Breast epithelium (tissue), 4 donors: ENCODE data around the gene SRSF8. TPM values are rescaled to one million over a fixed set of nuclear protein-coding genes. Genes with fewer than 3 reads are reported as not detected.
A peak's percentile ranks its signal among the peaks of the same experiment; 100 is the strongest.

Experiments
- DNase-seq, 2 donors: peaks; one replicate each; pipeline ENCODE4 v3.0.0-alpha.2; 2019; ENCODE audit warnings: low spot score in 2 of 2
- H3K27ac ChIP-seq, 2 donors: fragments of 200-600 bp; sonication (generic) in 1 of 2; one replicate each; pipeline ENCODE4 v1.5.1; 2016 to 2019; ENCODE audit warnings: mild to moderate bottlenecking in 1 of 2
- H3K27me3 ChIP-seq, 2 donors: fragments of 200-600 bp; sonication (generic) in 1 of 2; one replicate each; pipeline versions ENCODE4 v1.5.1 to v1.6.0; 2017 to 2019; ENCODE audit warnings: control low read depth in 1 of 2, mild to moderate bottlenecking in 1 of 2
- H3K36me3 ChIP-seq: fragments of 200-600 bp; one replicate; pipeline ENCODE4 v1.5.1; 2019
- H3K4me1 ChIP-seq, 2 donors: fragments of 200-600 bp; sonication (generic); one replicate each; pipeline ENCODE4 v1.5.1; 2016 to 2019; ENCODE audit warnings: control low read depth in 1 of 2
- H3K4me3 ChIP-seq, 3 donors: fragments of 200-600 bp; sonication (generic); 1 replicate in 2 of 3; 2 replicates in 1 of 3; pipeline ENCODE4 v1.5.1; 2016 to 2019; ENCODE audit warnings: mild to moderate bottlenecking in 3 of 3, moderate library complexity in 2 of 3
- H3K9me3 ChIP-seq, 2 donors: fragments of 200-600 bp; sonication (generic) in 1 of 2; one replicate each; pipeline ENCODE4 v1.5.1; 2016 to 2019; ENCODE audit warnings: control low read depth in 1 of 2
- CTCF ChIP-seq, 3 donors: fragments of 450-650 bp; IDR thresholded peaks; one replicate each; pipeline ENCODE4 v1.5.1; 2016 to 2017; ENCODE audit warnings: antibody characterized with exemption in 3 of 3, mild to moderate bottlenecking in 3 of 3, moderate library complexity in 3 of 3
- POLR2A ChIP-seq: fragments of 450-650 bp; IDR thresholded peaks from one replicate; pipeline ENCODE4 v1.6.1; 2016; ENCODE audit warnings: antibody characterized with exemption, mild to moderate bottlenecking, moderate library complexity
- POLR2AphosphoS5 ChIP-seq, 3 donors: sonication (generic); formaldehyde crosslinking; IDR thresholded peaks; one replicate each; pipeline ENCODE4 v1.6.1; 2017; ENCODE audit warnings: antibody characterized with exemption in 3 of 3
- intact Hi-C: fragments of 100-400 bp; cut with DNase I; formaldehyde crosslinking; loops from one replicate; pipeline ENCODE4 v1.15.1; 2023; ENCODE audit warnings: low total_unique reads
- total RNA-seq, 3 donors: library from RNA; depleted of rRNA; stranded (reverse); fragments of >200 nt; gene quantifications; one replicate each; pipeline ENCODE4 v1.1.0, GENCODE V29; 2016

The SRSF8 gene
- total RNA-seq, 3 donors from 2014 or later: 35.4 to 52.4 (median 36.1) TPM

GRCh38 chr11:95111923-95112540 is 45.3 kb downstream of the SRSF8 start:
- TF ChIP-seq POLR2AphosphoS5 (IDR thresholded peaks at IDR 0.05) (no peak), CTCF (IDR thresholded peaks at IDR 0.05) (no peak), POLR2A (no peak)
- Histone ChIP-seq H3K27ac (no peak overlapping the region), H3K36me3 (no peaks in the 10 kb centered on the region), H3K27me3 (no peaks in the 10 kb centered on the region), H3K4me3 (no peak overlapping the region), H3K9me3 (no peaks in the 10 kb centered on the region), H3K4me1 (peaks cover 3 to 5% of the 10 kb centered on the region in 2 donors)
- intact Hi-C loops: no loop called here
- DNase-seq: no peak

- H3K27ac ChIP-seq: no peak overlapping the region
- no peak for TF ChIP-seq CTCF (IDR thresholded peaks at IDR 0.05)
- TF ChIP-seq POLR2AphosphoS5 (IDR thresholded peaks at IDR 0.05): no peak
- TF ChIP-seq POLR2A: no peak
- intact Hi-C loops: no loop called here
Measured at GRCh38 chr11:95115597-95115996, 48.9 kb downstream of the SRSF8 start.

GRCh38 chr11:95119361-95120060 is 52.8 kb downstream of the SRSF8 start:
- no peaks in the 10 kb centered on the region for H3K36me3 ChIP-seq
- no peaks in the 10 kb centered on the region for H3K9me3 ChIP-seq
- intact Hi-C loops: no loop called here
- peaks cover 0 to 15% of the 10 kb centered on the region in 2 donors for H3K4me1 ChIP-seq
- H3K27ac ChIP-seq: peak overlapping the region; percentile 64 to 89
- TF ChIP-seq POLR2A (no peak), POLR2AphosphoS5 (IDR thresholded peaks at IDR 0.05) (peak in 1 of 3 donors; percentile 28)
- peak in 1 of 2 donors; percentile 92 for DNase-seq
- no peaks in the 10 kb centered on the region for H3K27me3 ChIP-seq
- H3K4me3 ChIP-seq: no peak overlapping the region

More at GRCh38 chr11:95115597-95115996, 48.9 kb downstream of the SRSF8 start:
- DNase-seq: no peak
- no peaks in the 10 kb centered on the region for H3K36me3 ChIP-seq
- H3K27me3 ChIP-seq: no peaks in the 10 kb centered on the region
- no peak overlapping the region for H3K4me3 ChIP-seq
- no peaks in the 10 kb centered on the region for H3K9me3 ChIP-seq
- peaks cover 0 to 5% of the 10 kb centered on the region in 2 donors for H3K4me1 ChIP-seq

Other genes with a start within 250 kb of the SRSF8 start
- 10 to 100 TPM; 42.9 to 62.7 (median 47.9) TPM for gene CWC15, start 93.4 kb upstream of the SRSF8 start, total RNA-seq
- 1 to 10 TPM in 1 of 3 donors, under 1 TPM in 2; 0.33 to 1.2 (median 0.96) TPM for gene KDM4D, start 93.2 kb upstream of the SRSF8 start, total RNA-seq
- gene KDM4E, start 41.7 kb upstream of the SRSF8 start, total RNA-seq: not detected
- not detected for gene KDM4F, start 17.5 kb upstream of the SRSF8 start, total RNA-seq
- gene ENDOD1, start 22.9 kb downstream of the SRSF8 start, total RNA-seq: 10 to 100 TPM; 19.7 to 49.8 (median 48.7) TPM
- 10 to 100 TPM; 28.2 to 98.1 (median 39.7) TPM for gene SESN3, start 164.3 kb downstream of the SRSF8 start, total RNA-seq